HepG2 (cell line): Measurements from ENCODE around the gene PDLIM4.

Experiments used
- CTCF ChIP-seq: sonication (generic); formaldehyde crosslinking; IDR thresholded peaks from 2 replicates; pipeline ENCODE4 v1.5.0; 2020; ENCODE audit warnings: mild to moderate bottlenecking, missing genetic modification reagents, moderate library complexity
- ELF1 ChIP-seq: sonication (generic); formaldehyde crosslinking; IDR thresholded peaks from 2 replicates; pipeline ENCODE4 v1.4.0; 2020; ENCODE audit warnings: missing genetic modification reagents

- TF ChIP-seq ELF1 (CRISPR knock-in tag) (no peak), CTCF (CRISPR knock-in tag) (no peak)
Measured at GRCh38 chr5:132213666-132214065, 43.8 kb upstream of the PDLIM4 start.
